GM21360 (cell line): ENCODE results near the gene FRMD4B.

Source experiments
- ATAC-seq: cut with Tn5 transposase; IDR thresholded peaks from one replicate; pipeline ENCODE4 v1.9.1; 2021; ENCODE audit warnings: mild to moderate bottlenecking, moderate library complexity; ENCODE audit not compliant: unreplicated experiment

FRMD4B gene

DNA sequence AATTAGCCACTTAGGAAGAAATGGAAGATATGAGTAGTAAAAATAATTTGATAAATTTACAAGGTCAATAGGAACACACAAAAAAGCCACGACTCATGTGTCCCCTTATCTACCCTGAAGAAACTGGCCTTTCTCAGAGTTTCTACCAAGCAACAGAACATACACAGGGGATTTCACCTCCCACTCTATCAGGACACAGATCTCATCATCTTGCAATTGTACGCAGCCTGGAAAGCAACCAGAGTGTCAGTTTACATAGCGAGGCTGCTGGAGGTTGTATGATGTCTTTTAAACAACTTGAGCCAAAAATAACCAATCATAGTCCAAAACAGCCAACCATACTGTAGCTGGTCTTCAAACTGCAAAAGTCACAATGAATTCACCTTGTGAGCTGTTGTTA lies 243.8 kb downstream of the FRMD4B start:
- ATAC-seq = no peak

DNA sequence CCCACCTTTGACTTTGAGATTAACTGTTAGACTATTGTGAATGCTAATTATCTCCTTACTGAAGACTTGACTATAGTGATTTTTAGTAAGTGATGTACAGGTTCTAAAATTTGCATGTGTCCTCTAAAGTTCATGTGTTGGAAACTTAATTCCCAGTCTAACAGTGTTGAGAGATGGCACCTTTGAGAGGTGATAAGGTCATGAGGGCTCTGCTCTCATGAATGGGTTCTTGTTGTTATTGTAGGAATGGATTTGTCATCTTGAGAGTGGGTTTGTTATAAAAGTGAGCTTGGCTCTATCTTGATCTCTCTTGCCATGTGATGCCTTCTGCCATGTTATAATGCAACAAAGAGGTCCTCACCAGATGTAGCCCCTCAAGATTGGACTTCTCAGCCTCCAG lies 244.6 kb downstream of the FRMD4B start:
- ATAC-seq = no peak

DNA sequence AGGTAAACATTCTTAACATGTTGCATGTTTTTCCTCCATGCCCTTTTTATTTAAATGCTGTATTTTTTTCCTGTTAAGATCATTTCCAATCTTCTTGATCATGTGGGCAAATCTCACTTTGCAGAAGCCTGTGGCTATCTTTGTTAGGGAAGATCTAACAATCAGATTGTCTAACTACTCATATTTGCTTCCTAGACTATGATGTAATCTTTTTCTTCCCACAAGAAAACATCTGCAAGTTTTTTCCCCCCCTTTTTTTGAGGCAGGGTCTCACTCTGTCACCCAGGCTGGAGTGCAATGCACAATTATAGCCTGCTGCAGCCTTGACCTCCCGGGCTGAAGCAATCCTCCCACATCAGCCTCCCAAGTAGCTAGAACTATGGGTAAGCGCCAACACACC lies 248.5 kb downstream of the FRMD4B start:
- no peak for ATAC-seq

DNA sequence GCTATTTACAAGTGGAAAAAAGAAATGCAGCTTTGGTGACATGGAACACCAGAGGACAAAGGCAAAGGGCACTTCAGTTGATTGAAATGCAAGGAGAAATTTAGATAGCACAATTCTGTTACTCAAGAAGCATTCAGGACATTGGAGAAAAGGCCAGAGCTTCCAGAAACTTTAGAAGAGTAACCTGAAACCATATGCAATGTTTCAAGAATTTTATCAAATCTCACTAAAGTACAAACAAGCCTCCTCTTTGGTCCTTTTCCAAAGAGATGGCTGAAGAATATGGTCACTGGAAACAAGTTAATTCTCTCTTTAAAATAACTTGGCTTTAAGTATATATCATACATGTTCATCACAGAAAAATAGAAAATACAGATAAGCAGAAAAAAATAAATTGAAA lies 248.9 kb downstream of the FRMD4B start:
- no peak for ATAC-seq

DNA sequence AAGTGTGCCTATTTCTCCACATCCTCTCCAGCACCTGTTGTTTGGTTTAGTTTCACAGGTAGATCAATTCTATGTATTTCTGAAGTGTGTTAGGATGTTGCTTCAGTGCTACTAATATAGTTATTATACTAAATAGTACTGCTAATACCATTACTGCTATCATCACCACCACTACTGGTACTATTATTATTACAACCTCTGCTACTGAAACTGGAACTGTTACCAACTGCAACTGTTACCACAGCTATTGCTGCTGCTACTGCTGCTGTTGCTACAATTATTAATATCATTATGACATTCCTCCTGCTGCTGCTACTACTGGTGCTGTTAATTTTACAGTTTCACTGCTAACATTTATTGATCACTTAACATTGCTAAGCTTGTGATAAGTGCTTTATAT lies 255.2 kb downstream of the FRMD4B start:
- ATAC-seq = peak; percentile 95

DNA sequence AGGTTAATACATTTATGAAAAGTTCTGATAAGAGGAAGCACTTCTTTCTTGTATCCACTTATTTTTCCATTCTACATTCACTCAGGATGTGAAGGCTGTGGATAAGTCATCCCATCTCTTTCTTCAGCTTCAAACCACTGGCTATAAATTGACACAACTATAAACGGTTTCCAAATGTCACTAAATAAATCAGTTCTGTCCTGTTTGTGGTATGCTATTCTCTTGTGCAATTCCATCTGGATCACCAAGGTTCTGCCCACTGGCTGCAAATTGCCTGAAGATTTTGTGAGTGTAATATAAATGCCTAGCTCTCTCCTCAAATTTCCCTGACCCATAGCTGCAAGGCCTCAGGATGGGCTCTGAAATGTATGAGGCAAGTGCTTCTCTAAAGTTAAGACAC lies 256.4 kb downstream of the FRMD4B start:
- no peak for ATAC-seq

DNA sequence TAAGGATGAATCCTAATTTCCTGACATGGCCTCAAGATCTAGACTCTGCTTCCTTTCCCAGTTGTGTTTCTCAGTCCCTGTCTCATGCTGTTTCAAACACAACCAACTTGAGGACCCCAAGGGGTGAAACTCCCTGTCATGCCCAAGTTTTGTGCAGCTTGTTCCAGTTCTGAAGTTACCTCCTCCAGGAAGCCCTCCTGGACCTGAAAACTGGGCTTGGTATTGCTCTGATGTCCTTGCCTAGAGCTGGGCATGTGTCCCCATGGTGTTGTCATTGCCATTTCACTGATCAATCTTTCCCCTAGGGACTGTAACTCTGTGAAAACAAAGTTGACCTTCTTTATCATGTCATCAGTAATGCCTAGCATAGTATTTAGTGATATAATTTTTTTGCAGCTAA lies 257.4 kb downstream of the FRMD4B start:
- ATAC-seq = no peak

DNA sequence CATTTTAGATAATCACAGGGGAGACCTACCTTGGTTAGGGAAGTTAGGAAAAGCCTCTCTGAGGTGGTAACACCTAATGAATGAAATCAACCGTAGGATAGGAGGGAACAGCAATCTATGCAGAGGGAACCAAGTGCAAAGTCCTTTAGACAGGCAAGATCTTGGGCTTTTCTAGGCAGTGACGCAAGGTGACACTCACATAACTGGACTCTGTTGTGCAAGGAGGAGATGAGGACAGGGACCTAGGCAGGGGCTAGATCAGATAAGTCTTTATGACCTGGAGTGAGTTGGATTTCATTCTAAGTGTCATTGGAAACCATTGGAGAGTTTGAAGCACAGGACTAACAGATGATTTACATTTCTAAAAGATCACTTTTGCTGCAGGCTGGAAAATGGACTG lies 258.9 kb downstream of the FRMD4B start:
- no peak for ATAC-seq

DNA sequence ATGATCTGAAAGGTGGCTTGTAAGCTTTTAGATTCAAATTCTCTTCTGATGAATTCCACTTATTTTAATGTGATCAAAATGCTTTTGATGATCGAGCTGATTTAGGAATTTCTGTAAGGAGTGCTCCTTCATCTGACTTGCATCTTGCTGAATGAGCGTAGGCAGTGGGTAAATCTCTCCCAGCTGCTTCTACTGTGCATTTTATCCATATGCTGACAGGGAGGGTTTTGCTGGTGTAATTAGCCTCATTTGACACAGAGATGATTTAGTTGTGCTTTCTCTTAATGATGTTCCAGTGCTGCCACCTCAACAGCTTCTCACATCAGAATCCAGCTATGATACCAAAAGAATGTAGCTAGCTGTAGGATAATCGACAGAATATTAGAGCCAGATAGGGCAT lies 259.7 kb downstream of the FRMD4B start:
- no peak for ATAC-seq

DNA sequence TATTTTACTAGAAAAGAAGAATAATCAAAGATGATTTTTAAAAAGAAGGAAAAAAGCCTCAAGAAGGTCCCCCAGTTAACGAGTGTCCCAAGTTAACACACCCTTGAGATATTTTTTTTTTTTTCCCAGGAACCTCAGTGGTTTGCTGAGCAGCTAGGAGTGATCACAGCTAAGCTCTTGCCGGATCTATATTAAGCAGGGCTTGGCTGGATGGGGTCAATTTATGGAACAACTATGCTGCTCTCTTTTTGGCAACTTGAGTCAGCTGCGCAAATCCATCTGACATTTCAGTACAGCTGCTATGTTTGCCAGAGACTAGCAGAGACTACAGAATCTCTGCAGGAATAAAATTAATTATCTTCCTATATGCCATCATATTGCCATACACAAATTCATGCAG lies 263.5 kb downstream of the FRMD4B start, which contains the start of gene LMOD3:
LMOD3 (minus strand) TSS at position 193 of the 400 bp plus-strand sequence. CDS start 209 bp downstream, outside the sequence.
- no peak for ATAC-seq

DNA sequence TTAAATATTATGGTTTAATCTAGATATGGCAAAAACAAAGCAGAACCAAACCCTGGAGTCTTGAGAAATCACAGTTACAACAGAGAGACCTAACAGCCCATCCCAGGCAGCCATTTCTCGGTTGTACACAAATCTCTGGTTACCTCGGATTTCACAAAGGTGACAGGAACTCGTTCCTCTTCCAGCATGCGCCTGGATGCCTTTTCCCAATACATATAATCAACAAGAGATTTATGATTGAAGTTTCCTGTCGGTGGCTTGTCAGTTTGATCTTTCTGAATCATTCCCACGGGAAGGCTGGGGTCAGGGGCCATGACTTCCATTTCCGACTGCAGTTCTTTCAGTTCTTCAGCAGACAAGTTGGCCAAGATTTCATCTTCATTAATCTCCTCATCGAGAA lies 263.9 kb downstream of the FRMD4B start:
- no peak for ATAC-seq

DNA sequence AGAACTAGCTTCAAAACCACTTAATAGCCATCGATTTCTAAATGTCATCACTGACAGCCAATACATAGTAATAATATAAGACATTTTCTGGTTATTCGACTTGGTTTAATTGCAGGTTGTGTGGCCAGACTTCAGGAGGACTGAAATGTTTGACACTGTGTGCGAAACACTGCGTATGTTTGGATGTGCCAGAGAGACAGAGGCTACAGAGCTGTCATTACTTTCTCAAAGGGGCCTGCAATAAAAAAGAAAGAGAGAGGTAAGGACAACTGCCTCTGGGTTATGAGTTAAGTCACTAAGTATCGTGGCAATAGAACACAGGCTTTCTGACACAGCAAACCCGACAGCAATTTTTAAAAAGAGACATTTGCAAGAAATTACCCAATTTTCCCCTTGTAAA lies 264.4 kb downstream of the FRMD4B start:
- ATAC-seq = no peak

DNA sequence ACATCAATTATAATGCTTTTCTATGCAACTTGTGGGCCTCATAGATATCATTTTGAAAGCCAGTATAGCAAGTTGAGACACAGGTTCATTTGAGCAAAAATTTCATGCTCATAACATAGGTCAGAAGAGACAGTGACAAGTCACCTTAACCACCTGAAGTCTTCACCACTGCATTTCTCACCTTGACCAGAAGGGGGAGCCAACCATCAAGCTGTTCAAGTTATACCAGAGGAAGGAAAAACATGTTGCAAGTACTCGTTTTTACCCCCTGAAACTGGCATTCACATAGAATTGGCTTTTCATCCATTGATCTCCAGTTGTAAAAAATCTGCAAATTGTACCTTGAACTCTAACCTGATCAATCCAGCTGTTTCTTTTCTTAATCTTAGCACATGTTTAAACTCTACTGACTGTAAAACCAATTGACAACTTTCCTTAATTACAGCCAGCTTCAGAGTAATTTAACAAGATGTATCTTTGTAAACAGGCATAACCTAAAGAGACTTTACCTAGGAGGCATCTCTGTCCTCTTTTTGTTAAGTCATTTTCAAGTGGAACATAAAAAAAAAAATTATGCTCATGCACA lies 264.9 kb downstream of the FRMD4B start:
- ATAC-seq = peak; percentile 94
